GM10847 (cell line): ENCODE results near the gene FBP2.

Source experiments
- POLR2A ChIP-seq: IDR thresholded peaks from 2 replicates; pipeline ENCODE4 v1.6.1; 2011; ENCODE audit not compliant: insufficient read length; ENCODE audit errors: extremely low read depth

The FBP2 gene

GRCh38 chr9:94613003-94613402, 19.4 kb upstream of the FBP2 start:
- no peak for TF ChIP-seq POLR2A

- no peak for TF ChIP-seq POLR2A
Observed at GRCh38 chr9:94612071-94612470, 18.4 kb upstream of the FBP2 start.

- TF ChIP-seq POLR2A = no peak
Observed at GRCh38 chr9:94611638-94612068, 18.0 kb upstream of the FBP2 start.

GRCh38 chr9:94610181-94610606, 16.6 kb upstream of the FBP2 start:
- no peak for TF ChIP-seq POLR2A

GRCh38 chr9:94607423-94607691, 13.7 kb upstream of the FBP2 start:
- no peak for TF ChIP-seq POLR2A

GRCh38 chr9:94606646-94607422, 13.2 kb upstream of the FBP2 start:
- TF ChIP-seq POLR2A = no peak

GRCh38 chr9:94603259-94604160, 9.9 kb upstream of the FBP2 start:
- no peak for TF ChIP-seq POLR2A

GRCh38 chr9:94602666-94603065, 9.0 kb upstream of the FBP2 start:
- TF ChIP-seq POLR2A = no peak

- TF ChIP-seq POLR2A = no peak
Observed at GRCh38 chr9:94600715-94601114, 7.1 kb upstream of the FBP2 start.

- no peak for TF ChIP-seq POLR2A
Observed at GRCh38 chr9:94600258-94600657, 6.6 kb upstream of the FBP2 start.

- TF ChIP-seq POLR2A = no peak
Observed at GRCh38 chr9:94599102-94599501, 5.5 kb upstream of the FBP2 start.

GRCh38 chr9:94591876-94592275, 1.7 kb downstream of the FBP2 start:
- TF ChIP-seq POLR2A = no peak

GRCh38 chr9:94588681-94589080, 4.9 kb downstream of the FBP2 start:
- TF ChIP-seq POLR2A = no peak

- TF ChIP-seq POLR2A = no peak
Observed at GRCh38 chr9:94586814-94587213, 6.8 kb downstream of the FBP2 start.

- TF ChIP-seq POLR2A = no peak
Observed at GRCh38 chr9:94586316-94586715, 7.3 kb downstream of the FBP2 start.

- no peak for TF ChIP-seq POLR2A
Observed at GRCh38 chr9:94584555-94584954, 9.1 kb downstream of the FBP2 start.
